ENCODE data around the gene ELF5. TPM values are rescaled to one million over a fixed set of nuclear protein-coding genes. Genes with fewer than 3 reads are reported as not detected.

The ELF5 gene
- polyA plus RNA-seq (ENCODE audit: insufficient read length in 3 of 3): 100 to 1,000 TPM in 1 of 3 donors, 10 to 100 TPM in 2; 62.1 to 100 (median 64.4) TPM
- long read RNA-seq, donor 1, transcript ELF5-201 (7 exons, 2,321 nt): major isoform, 19 of 22 reads
- long read RNA-seq, donor 1, partial matches to known transcripts: 0 of 22 reads
- long read RNA-seq, donor 1, other reads (novel, unspliced or antisense): 0 of 22 reads
- long read RNA-seq, donor 2, transcript ELF5-202 (7 exons, 2,450 nt): minor isoform, 6 of 22 reads
- long read RNA-seq, donor 2, transcript ELF5-201 (7 exons, 2,321 nt): major isoform, 12 of 22 reads
- long read RNA-seq, donor 2, partial matches to known transcripts: 0 of 22 reads
- long read RNA-seq, donor 2, other reads (novel, unspliced or antisense): 0 of 22 reads
- long read RNA-seq, donor 3, transcript ELF5-201 (7 exons, 2,321 nt): major isoform, 16 of 19 reads
- long read RNA-seq, donor 3, partial matches to known transcripts: 0 of 19 reads
- long read RNA-seq, donor 3, other reads (novel, unspliced or antisense): 0 of 19 reads
- long read RNA-seq, donor 4, transcript ELF5-201 (7 exons, 2,321 nt): major isoform, 19 of 24 reads
- long read RNA-seq, donor 4, partial matches to known transcripts: 0 of 24 reads
- long read RNA-seq, donor 4, other reads (novel, unspliced or antisense): 0 of 24 reads
- long read RNA-seq, donor 5, transcript ELF5-201 (7 exons, 2,321 nt): major isoform, 5 of 7 reads
- long read RNA-seq, donor 5, partial matches to known transcripts: 0 of 7 reads
- long read RNA-seq, donor 5, other reads (novel, unspliced or antisense): 0 of 7 reads
- long read RNA-seq, donor 6, transcript ELF5-201 (7 exons, 2,321 nt): major isoform, 5 of 11 reads
- long read RNA-seq, donor 6, partial matches to known transcripts: 0 of 11 reads
- long read RNA-seq, donor 6, other reads (novel, unspliced or antisense): 0 of 11 reads
- long read RNA-seq, donor 7, transcript ELF5-205 (3 exons, 2,330 nt): minor isoform, 7 of 19 reads
- long read RNA-seq, donor 7, transcript ELF5-201 (7 exons, 2,321 nt): major isoform, 10 of 19 reads
- long read RNA-seq, donor 7, partial matches to known transcripts: 0 of 19 reads
- long read RNA-seq, donor 7, other reads (novel, unspliced or antisense): 0 of 19 reads
- long read RNA-seq, donor 8: 0 reads
- long read RNA-seq, donor 9, transcript ELF5-202 (7 exons, 2,450 nt): minor isoform, 5 of 20 reads
- long read RNA-seq, donor 9, transcript ELF5-201 (7 exons, 2,321 nt): major isoform, 11 of 20 reads
- long read RNA-seq, donor 9, partial matches to known transcripts: 0 of 20 reads
- long read RNA-seq, donor 9, other reads (novel, unspliced or antisense): 0 of 20 reads
- long read RNA-seq, donor 10, transcript ELF5-205 (3 exons, 2,330 nt): major isoform, 5 of 12 reads
- long read RNA-seq, donor 10, transcript ELF5-201 (7 exons, 2,321 nt): major isoform, 5 of 12 reads
- long read RNA-seq, donor 10, partial matches to known transcripts: 0 of 12 reads
- long read RNA-seq, donor 10, other reads (novel, unspliced or antisense): 0 of 12 reads
- long read RNA-seq, donor 11, partial matches to known transcripts: 0 of 5 reads
- long read RNA-seq, donor 11, other reads (novel, unspliced or antisense): 0 of 5 reads
- long read RNA-seq, donor 12, transcript ELF5-201 (7 exons, 2,321 nt): major isoform, 15 of 37 reads
- long read RNA-seq, donor 12, transcript ELF5-205 (3 exons, 2,330 nt): minor isoform, 9 of 37 reads
- long read RNA-seq, donor 12, partial matches to known transcripts: 9 of 37 reads
- long read RNA-seq, donor 12, other reads (novel, unspliced or antisense): 0 of 37 reads
- long read RNA-seq, donor 13, transcript ELF5-205 (3 exons, 2,330 nt): major isoform, 17 of 32 reads
- long read RNA-seq, donor 13, transcript ELF5-201 (7 exons, 2,321 nt): minor isoform, 12 of 32 reads
- long read RNA-seq, donor 13, partial matches to known transcripts: 0 of 32 reads
- long read RNA-seq, donor 13, other reads (novel, unspliced or antisense): 0 of 32 reads
- long read RNA-seq, donor 14: 0 reads
- long read RNA-seq, donor 15, transcript ELF5-201 (7 exons, 2,321 nt): major isoform, 9 of 13 reads
- long read RNA-seq, donor 15, partial matches to known transcripts: 0 of 13 reads
- long read RNA-seq, donor 15, other reads (novel, unspliced or antisense): 0 of 13 reads
- long read RNA-seq, donor 16, transcript ELF5-201 (7 exons, 2,321 nt): major isoform, 14 of 24 reads
- long read RNA-seq, donor 16, transcript ELF5-205 (3 exons, 2,330 nt): minor isoform, 7 of 24 reads
- long read RNA-seq, donor 16, partial matches to known transcripts: 0 of 24 reads
- long read RNA-seq, donor 16, other reads (novel, unspliced or antisense): 0 of 24 reads

GRCh38 chr11:34513682-34514449 lies at the start of gene ELF5:
ELF5 (minus strand) TSS chr11:34513794; CDS start chr11:34505749, 8,045 bp downstream.
- DNase-seq: peak; percentile 17

- DNase-seq: no peak
Observed at GRCh38 chr11:34562976-34563375, 49.4 kb upstream of the ELF5 start.

- no peak for DNase-seq
Observed at GRCh38 chr11:34560511-34560910, 46.9 kb upstream of the ELF5 start.

GRCh38 chr11:34558673-34559072 lies 45.1 kb upstream of the ELF5 start:
- DNase-seq: no peak

GRCh38 chr11:34558211-34558610 lies 44.6 kb upstream of the ELF5 start:
- DNase-seq: no peak

- no peak for DNase-seq
Observed at GRCh38 chr11:34552270-34552669, 38.7 kb upstream of the ELF5 start.

- peak; percentile 19 for DNase-seq
Observed at GRCh38 chr11:34549271-34549670, 35.7 kb upstream of the ELF5 start.

GRCh38 chr11:34548278-34548677 lies 34.7 kb upstream of the ELF5 start:
- DNase-seq: no peak

- DNase-seq: no peak
Observed at GRCh38 chr11:34546511-34547209, 33.1 kb upstream of the ELF5 start.

- DNase-seq: no peak
Observed at GRCh38 chr11:34542089-34542488, 28.5 kb upstream of the ELF5 start.

GRCh38 chr11:34540870-34541269 lies 27.3 kb upstream of the ELF5 start:
- DNase-seq: no peak

GRCh38 chr11:34537636-34538035 lies 24.0 kb upstream of the ELF5 start:
- no peak for DNase-seq

- no peak for DNase-seq
Observed at GRCh38 chr11:34536056-34536455, 22.5 kb upstream of the ELF5 start.

GRCh38 chr11:34534826-34535225 lies 21.2 kb upstream of the ELF5 start:
- no peak for DNase-seq

- no peak for DNase-seq
Observed at GRCh38 chr11:34531663-34532062, 18.1 kb upstream of the ELF5 start.

GRCh38 chr11:34530545-34531234 lies 17.1 kb upstream of the ELF5 start:
- DNase-seq: no peak

GRCh38 chr11:34529643-34530042 lies 16.0 kb upstream of the ELF5 start:
- DNase-seq: no peak

GRCh38 chr11:34528072-34528471 lies 14.5 kb upstream of the ELF5 start:
- DNase-seq: no peak
